Measurements from ENCODE around the gene DUSP12. TPM values are rescaled to one million over a fixed set of nuclear protein-coding genes. Genes with fewer than 3 reads are reported as not detected.
A peak's percentile ranks its signal among the peaks of the same experiment; 100 is the strongest.

The DUSP12 gene
- total RNA-seq, 1 experiment from 2014 or later: 28.0 TPM

- Histone ChIP-seq H3K18ac (ENCODE audit: insufficient read length, low read depth, low read length) (no peak overlapping the region), H3K4ac (ENCODE audit: low read depth, low read length) (no peak overlapping the region), H3K14ac (ENCODE audit: insufficient read depth, low read length) (no peak overlapping the region), H3K9ac (ENCODE audit: extremely low read depth, insufficient read length, low read length) (no peak overlapping the region), H3K4me1 (ENCODE audit: insufficient read depth, low read length) (no peaks in the 10 kb centered on the region), H3K23ac (ENCODE audit: insufficient read length, low read depth, low read length) (no peak overlapping the region), H3K79me2 (ENCODE audit: insufficient read depth, low read length) (no peaks in the 10 kb centered on the region), H3K9me3 (ENCODE audit: control insufficient read depth, low read depth, low read length) (no peaks in the 10 kb centered on the region), H2BK20ac (ENCODE audit: low read depth, low read length, poor library complexity, severe bottlenecking) (no peak overlapping the region), H3K56ac (ENCODE audit: insufficient read length, low read depth, low read length) (no peak overlapping the region), H2AFZ (ENCODE audit: low read length) (no peak overlapping the region), H2AK5ac (ENCODE audit: insufficient read length, low read length) (no peak overlapping the region), H3K27ac (ENCODE audit: insufficient read length, low read depth, low read length) (no peak overlapping the region), H2BK12ac (ENCODE audit: insufficient read length, low read depth, low read length) (no peak overlapping the region), H3T11ph (ENCODE audit: low read length) (no peak overlapping the region), H4K5ac (ENCODE audit: insufficient read length, low read depth, low read length) (no peak overlapping the region), H2BK5ac (ENCODE audit: insufficient read length, low read length) (no peak overlapping the region), H4K8ac (replicated peaks; ENCODE audit: insufficient read length, low read depth, low read length) (no peak overlapping the region), H3K23me2 (ENCODE audit: insufficient read length, low read depth, low read length, poor library complexity, severe bottlenecking) (no peaks in the 10 kb centered on the region), H2BK15ac (ENCODE audit: low read depth, low read length) (no peak overlapping the region), H4K20me1 (ENCODE audit: control insufficient read depth, insufficient read depth, insufficient read length) (no peaks in the 10 kb centered on the region), H3K4me2 (ENCODE audit: insufficient read depth, insufficient read length, low read length) (no peak overlapping the region), H4K91ac (ENCODE audit: insufficient read length, low read depth, low read length) (no peak overlapping the region), H3K79me1 (ENCODE audit: insufficient read depth, low read depth, low read length, poor library complexity, severe bottlenecking) (no peaks in the 10 kb centered on the region), H3K27me3 (ENCODE audit: insufficient read depth, low read length) (no peaks in the 10 kb centered on the region), H2BK120ac (ENCODE audit: low read depth, low read length, poor library complexity, severe bottlenecking) (no peak overlapping the region)
- peaks cover 0 to 5% (median 0%) of the 10 kb centered on the region in 3 experiments; a peak in 1 of 7 replicates for H3K36me3 Mint-ChIP-seq (ENCODE audit: insufficient read depth in 1 of 3, low read depth in 3 of 3)
- peak; percentile 38 for DNase-seq
- no CpG with 5 or more reads among the region's 7 CpGs for WGBS (ENCODE audit: extremely low coverage, insufficient read length, low lambda C conversion rate)
- H3K9me3 Mint-ChIP-seq: no peaks in the 10 kb centered on the region
- H3K4me3 Mint-ChIP-seq: no peak overlapping the region
- peak overlapping the region in 1 of 3 experiments; percentile 34; a peak in 2 of 7 replicates for H3K27ac Mint-ChIP-seq
- no peak for TF ChIP-seq CTCF (conservative IDR thresholded peaks at IDR 0.05)
- peaks cover 4 to 5% of the 10 kb centered on the region in 2 experiments; a peak in 3 of 4 replicates for H3K4me1 Mint-ChIP-seq
- H3K27me3 Mint-ChIP-seq (ENCODE audit: low read depth): no peaks in the 10 kb centered on the region
Measured at GRCh38 chr1:161801955-161802354, 52.4 kb downstream of the DUSP12 start.
